Activated naive CD8-positive, alpha-beta T cell treated with anti-CD3 and anti-CD28 coated beads, Interleukin-2, amount 50 U/mL, for 24 hours (primary cell): ENCODE results near the gene NPHS1.
"Not testable (repeated sequence)": the region's sequence is repeated elsewhere in the genome, so short reads cannot be mapped to it uniquely, and the experiment has no call there.

Experiments
- ATAC-seq: fragments of 150-1000 bp; cut with Tn5 transposase; one replicate; pipeline ENCODE4 v1.10.0; 2021
- DNase-seq: peaks from one replicate; pipeline ENCODE4 v3.0.0; 2021
- H3K27ac Mint-ChIP-seq: one replicate; pipeline ENCODE4 v1.8.0; 2021; ENCODE audit warnings: mild to moderate bottlenecking, mixed read lengths
- H3K27me3 Mint-ChIP-seq: one replicate; pipeline ENCODE4 v1.8.0; 2021; ENCODE audit warnings: mixed read lengths
- H3K36me3 Mint-ChIP-seq: one replicate; pipeline ENCODE4 v1.8.0; 2021; ENCODE audit warnings: low read depth, mixed read lengths
- H3K4me1 Mint-ChIP-seq: one replicate; pipeline ENCODE4 v1.8.0; 2021; ENCODE audit warnings: mixed read lengths
- H3K4me3 Mint-ChIP-seq: one replicate; pipeline ENCODE4 v1.8.0; 2021; ENCODE audit warnings: mild to moderate bottlenecking, moderate library complexity, mixed read lengths
- H3K9me3 Mint-ChIP-seq: one replicate; pipeline ENCODE4 v1.8.0; 2021; ENCODE audit warnings: mixed read lengths

Gene NPHS1

DNA sequence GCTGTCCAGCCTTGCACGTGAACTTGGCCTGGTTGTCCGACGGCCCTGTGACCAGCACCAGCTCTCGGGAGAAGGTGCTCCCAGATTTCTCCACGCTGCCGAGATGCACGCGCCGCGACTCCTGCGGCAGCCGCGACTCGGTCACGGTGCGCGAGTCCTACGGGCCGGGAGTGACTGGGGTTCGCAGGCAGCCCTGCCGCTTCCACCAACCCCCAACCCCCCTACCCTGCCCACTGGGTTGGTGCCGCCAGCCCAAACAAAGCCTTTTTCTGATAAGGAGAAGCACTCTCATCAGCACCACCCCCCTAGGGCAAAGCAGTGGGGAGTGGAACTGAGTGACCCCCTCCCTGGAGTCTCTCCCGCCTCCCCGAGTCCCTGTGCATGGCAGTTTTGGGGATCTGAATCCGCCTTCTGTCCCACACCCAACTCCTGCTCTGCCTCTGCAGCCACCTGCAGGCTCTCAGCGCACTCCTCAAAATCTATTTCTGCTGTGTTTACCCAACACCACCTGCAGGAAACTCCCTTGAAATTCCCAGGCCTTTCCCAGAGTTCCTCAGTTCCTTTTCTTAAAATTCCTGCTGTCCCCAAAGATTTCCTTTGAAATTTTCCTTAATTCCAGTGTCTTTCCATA, 6.2 kb downstream of the NPHS1 start:
- DNase-seq = no peak
- Mint-ChIP-seq H3K4me3 (peak overlapping the region; percentile 2), H3K9me3 (no peaks in the 10 kb centered on the region), H3K36me3 (peaks cover 1% of the 10 kb centered on the region), H3K27me3 (peaks cover 69% of the 10 kb centered on the region), H3K27ac (no peak overlapping the region), H3K4me1 (peaks cover 20% of the 10 kb centered on the region)
- ATAC-seq = no peak

DNA sequence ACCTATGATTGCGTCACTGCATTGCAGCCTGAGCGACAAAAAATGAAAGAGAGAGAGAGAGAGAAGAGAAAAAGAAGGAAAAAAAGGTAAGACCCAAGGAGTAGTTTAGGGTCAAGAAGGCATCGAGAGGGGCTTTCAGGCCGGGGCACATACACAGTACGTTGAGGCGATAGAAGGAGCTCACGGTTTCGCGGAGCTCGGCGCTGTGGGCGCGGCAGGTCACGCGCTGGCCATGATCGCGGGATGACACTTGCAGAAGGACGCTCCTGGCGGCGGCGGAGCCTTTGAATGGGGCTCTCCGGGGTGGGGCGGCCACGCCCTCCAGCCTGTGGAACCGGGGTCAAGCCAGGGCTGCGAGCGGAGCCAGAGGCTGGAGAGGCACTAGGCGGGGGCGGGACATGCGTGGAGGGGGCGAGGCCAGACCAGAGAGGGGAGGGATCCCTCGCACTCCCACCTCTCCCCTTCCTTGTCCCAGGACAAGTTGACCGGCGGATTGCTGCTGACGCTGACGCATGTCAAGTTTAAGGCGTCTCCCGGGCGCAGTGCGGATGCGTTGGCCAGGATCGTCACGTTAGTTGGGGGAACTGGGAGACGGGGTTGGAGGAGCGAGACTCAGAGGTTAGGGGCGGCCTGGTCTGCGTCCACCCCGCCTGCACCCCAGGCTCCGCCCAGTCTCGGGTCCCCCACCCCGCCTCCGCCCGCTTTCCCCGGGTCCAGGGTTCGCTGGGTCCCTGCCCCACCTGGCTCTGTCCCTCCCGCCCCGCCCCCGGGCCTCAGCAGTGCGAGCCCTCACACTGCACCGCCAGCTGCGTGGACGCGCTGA, 6.9 kb downstream of the NPHS1 start:
- Mint-ChIP-seq H3K27ac (no peak overlapping the region), H3K4me3 (peak overlapping the region; percentile 70), H3K36me3 (peaks cover 1% of the 10 kb centered on the region), H3K4me1 (peaks cover 18% of the 10 kb centered on the region), H3K9me3 (no peaks in the 10 kb centered on the region), H3K27me3 (peaks cover 62% of the 10 kb centered on the region)
- ATAC-seq = peak; percentile 11
- DNase-seq = peak; percentile 20

DNA sequence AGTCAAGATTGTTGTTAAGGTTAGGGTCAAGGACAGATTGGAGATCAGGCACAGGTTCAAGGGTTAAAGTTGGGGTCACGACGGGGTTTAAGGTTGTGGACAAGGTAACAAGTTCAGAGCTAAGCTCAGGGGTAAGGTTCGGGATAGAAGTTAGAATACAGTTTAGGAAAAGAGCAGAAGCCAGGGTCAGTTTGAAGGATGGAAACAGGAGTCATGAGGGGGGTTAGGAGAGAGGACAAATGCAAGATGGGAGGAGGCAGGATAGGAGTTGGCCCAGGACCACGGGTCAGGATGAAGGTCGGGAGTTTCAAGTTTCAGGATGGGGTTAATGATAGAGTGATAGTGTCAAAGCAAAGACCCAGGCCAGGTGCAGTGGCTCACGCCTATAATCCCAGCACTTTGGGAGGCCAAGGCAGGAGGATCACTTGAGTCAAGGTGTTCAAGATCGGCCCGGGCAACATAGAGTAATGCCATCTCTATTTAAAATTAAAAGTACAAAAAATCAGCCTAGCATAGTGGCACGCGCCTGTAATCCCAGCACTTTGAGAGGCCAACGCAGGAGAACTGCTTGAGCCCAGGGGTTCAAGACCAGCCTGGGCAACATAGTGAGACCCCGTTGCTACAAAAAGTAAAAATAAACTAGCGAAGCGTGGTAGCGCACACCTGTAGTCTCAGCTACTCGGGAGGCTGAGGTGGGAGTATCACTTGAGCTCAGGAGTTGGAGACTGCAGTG, 7.7 kb downstream of the NPHS1 start:
- Mint-ChIP-seq H3K27me3 (peaks cover 63% of the 10 kb centered on the region), H3K4me3 (peak overlapping the region; percentile 70), H3K4me1 (peaks cover 18% of the 10 kb centered on the region), H3K36me3 (peaks cover 1% of the 10 kb centered on the region), H3K27ac (no peak overlapping the region), H3K9me3 (no peaks in the 10 kb centered on the region)
- no peak for DNase-seq
- ATAC-seq = no peak

DNA sequence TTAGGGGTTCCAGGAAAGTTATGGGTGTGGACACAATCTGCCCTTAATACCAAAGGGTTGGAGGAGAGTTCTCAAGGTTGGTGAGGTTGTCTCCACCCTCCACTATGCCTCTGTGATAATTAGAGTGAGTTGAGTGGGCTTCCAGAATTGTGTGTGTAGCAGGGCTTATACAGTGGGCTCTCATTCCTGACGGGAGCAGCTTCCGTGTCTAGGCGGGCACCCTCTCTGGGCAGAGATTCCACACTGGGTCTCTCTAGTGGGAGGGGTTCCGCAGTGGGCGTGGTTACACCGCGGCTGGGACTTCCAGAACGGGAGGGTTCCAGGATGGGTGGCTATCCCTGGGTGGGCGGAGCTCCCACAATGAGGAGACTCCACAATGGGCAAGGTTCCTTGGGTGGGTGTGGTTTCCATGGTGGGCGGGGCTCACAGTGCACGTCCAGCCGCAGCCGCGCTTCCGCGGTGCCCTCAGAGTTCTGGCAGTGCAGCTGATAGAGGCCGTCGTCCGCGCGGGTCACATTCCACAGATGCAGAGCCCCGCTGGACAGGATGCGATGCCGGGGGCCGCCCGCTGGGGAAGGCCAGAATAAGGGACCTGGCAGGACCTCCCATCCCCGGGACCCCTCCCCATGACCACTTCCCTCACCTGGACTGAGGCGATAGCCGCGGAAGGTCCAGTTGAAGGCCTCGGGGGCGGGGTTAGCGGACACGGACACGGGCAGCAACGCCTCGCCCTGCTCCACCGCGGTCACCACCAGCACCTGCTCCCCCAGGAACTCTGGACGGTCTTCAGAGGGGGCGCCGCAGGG, 8.4 kb downstream of the NPHS1 start:
- peaks cover 1% of the 10 kb centered on the region for H3K36me3 Mint-ChIP-seq
- ATAC-seq = no peak
- no peak overlapping the region for H3K4me3 Mint-ChIP-seq
- peaks cover 2% of the 10 kb centered on the region for H3K9me3 Mint-ChIP-seq
- peaks cover 18% of the 10 kb centered on the region for H3K4me1 Mint-ChIP-seq
- peak; percentile 21 for DNase-seq
- H3K27me3 Mint-ChIP-seq = peaks cover 60% of the 10 kb centered on the region
- no peak overlapping the region for H3K27ac Mint-ChIP-seq

DNA sequence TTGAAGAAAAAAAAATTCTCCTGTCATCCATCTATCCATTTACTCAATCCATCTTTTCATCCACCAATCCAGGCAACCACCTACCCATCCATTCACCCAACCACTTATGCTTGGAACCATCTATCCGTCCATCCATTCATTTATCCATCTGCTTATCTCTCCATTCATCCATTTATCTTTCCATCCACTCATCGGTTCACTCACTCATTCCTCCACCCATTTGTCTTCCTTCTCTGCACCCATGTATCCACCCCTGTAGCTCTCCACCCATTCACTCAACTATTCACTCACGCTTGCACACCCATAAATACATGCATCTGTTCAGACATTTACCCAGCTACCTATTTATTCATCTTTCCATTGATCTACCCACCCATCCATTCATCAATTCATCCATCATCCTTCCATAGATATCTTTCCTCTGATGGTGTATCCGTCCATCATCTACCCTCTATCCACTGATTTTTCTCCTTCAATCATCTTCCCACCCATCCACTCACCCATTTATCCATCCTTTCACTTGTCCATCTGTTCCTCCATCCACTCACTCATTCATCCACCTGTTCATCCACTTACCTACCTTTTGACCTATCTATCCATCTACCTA, 9.5 kb downstream of the NPHS1 start:
- ATAC-seq (no peak), DNase-seq (no peak)
- H3K27ac Mint-ChIP-seq = no peak overlapping the region
- no peak overlapping the region for H3K4me3 Mint-ChIP-seq
- H3K9me3 Mint-ChIP-seq = peaks cover 4% of the 10 kb centered on the region
- H3K27me3 Mint-ChIP-seq = peaks cover 57% of the 10 kb centered on the region
- H3K36me3 Mint-ChIP-seq = peaks cover 1% of the 10 kb centered on the region
- H3K4me1 Mint-ChIP-seq = peaks cover 18% of the 10 kb centered on the region

DNA sequence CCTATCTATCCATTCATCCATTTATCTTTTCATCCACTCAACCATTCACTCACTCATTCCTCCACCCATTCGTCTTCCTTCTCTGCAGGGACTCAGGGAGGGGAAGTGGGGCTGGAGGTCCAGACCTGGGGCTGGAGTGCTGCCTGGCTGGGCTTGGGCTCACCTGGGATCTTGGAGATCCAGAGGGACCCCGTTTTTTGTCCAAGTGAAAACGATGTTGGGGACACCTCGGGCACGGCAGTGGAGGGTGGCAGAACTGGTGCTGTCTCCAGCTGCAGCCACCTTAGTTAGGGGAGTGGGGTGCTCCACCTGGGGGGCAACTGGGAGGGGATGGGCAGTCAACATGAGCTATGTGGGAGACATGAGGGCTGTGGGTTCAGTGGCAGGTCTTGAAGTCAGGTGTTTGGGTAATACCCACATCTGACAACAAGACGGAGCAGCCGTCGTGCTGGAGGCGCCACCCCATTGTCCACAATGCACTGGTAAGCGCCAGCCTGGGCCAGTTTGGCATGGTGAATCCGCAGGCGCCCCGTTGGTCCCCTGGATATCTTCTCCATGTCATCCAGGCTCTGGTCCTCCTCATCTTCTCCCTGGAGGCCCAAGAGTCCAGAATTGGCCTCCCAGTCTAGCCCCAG, 10.2 kb downstream of the NPHS1 start:
- peaks cover 53% of the 10 kb centered on the region for H3K27me3 Mint-ChIP-seq
- no peak for ATAC-seq

DNA sequence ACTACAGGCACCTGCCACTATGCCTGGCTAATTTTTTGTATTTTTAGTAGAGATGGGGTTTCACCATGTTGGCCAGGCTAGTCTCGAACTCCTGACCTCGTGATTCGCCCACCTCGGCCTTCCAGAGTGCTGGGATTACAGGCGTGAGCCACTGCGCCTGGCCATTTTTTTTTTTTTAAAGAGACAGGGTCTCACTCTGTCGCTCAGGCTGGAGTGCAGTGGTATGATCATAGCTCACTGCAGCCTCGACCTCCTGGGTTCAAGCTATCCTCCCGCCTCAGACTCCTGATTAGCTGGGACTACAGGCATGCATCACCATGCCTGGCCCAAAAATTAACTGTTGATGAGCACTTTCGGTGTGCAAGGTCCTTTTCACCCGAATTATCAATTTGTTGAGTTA, 16.2 kb downstream of the NPHS1 start:
- peaks cover 25% of the 10 kb centered on the region for H3K27me3 Mint-ChIP-seq
- not testable (repeated sequence) for H3K27ac Mint-ChIP-seq, H3K36me3 Mint-ChIP-seq, DNase-seq, H3K4me1 Mint-ChIP-seq, H3K4me3 Mint-ChIP-seq, ATAC-seq, H3K9me3 Mint-ChIP-seq

More for the DNA sequence above, 10.2 kb downstream of the NPHS1 start:
- H3K36me3 Mint-ChIP-seq = peaks cover 1% of the 10 kb centered on the region
- peaks cover 18% of the 10 kb centered on the region for H3K4me1 Mint-ChIP-seq
- H3K9me3 Mint-ChIP-seq = peaks cover 4% of the 10 kb centered on the region
- DNase-seq = no peak
- H3K4me3 Mint-ChIP-seq = no peak overlapping the region
- no peak overlapping the region for H3K27ac Mint-ChIP-seq

DNA sequence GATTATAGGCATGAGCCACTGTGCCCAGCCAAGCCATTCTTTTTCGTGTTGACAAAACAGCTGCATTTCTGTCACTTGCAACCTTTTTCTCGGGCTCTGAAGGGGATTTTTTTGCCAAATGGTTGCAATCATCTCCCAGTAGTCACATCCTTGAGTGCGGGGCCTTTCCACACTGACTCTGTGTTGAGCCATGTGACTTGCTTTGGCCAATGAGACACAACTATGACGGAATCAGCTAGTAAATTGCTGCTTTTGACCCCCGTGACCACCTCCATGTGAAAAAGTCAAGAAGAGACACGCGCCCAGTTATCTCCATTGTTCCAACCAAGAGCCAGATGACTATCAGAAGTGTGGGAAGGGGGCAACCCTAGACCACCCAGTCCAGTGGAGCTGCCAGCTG, 18.3 kb downstream of the NPHS1 start:
- ATAC-seq (no peak), DNase-seq (no peak)
- Mint-ChIP-seq H3K4me3 (no peak overlapping the region), H3K27ac (no peak overlapping the region), H3K36me3 (no peaks in the 10 kb centered on the region), H3K4me1 (no peaks in the 10 kb centered on the region), H3K27me3 (peaks cover 27% of the 10 kb centered on the region), H3K9me3 (peaks cover 3% of the 10 kb centered on the region)

DNA sequence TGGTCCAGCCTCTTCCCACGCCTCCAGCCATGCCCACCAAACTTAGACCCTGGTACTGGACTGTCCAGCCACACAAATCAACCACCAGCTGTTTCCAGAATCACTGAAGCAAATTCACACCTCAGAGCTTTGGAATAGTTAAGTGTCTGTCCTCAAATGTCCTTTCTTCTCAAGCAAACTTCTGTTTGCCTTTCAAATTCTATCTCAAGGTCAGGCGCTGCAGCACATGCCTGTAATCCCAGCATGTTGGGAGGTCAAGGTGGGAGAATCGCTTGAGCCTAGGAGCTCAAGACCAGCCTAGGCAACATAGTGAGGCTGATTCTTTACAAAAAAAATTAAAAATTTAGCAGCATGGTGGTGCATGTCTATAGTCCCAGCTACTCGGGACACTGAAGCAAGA, 20.2 kb downstream of the NPHS1 start:
- Mint-ChIP-seq H3K4me1 (no peaks in the 10 kb centered on the region), H3K27me3 (peaks cover 30% of the 10 kb centered on the region), H3K36me3 (no peaks in the 10 kb centered on the region), H3K9me3 (no peaks in the 10 kb centered on the region), H3K4me3 (no peak overlapping the region), H3K27ac (no peak overlapping the region)
- ATAC-seq = no peak
- DNase-seq = no peak

DNA sequence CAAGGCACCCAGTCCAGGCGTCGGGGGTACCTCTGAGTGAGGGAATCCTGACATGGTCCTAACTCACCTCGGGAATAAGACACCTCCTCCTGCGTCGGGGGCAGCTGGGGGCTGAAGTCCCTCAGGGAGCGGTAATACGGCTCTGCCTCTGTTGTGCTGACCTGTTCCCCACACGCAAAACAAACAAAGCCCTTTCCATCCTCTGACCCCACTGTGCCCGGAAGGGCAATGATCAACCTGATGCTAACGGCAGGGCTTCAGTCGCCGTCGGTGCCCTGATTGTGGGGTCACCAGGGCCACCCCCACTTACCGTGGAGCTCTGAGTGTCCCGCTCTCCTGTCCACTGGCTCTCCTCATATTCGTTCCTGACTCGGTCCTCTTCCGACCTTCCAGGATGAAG, 21.3 kb downstream of the NPHS1 start:
- Mint-ChIP-seq H3K4me3 (no peak overlapping the region), H3K27me3 (peaks cover 28% of the 10 kb centered on the region), H3K36me3 (no peaks in the 10 kb centered on the region), H3K27ac (no peak overlapping the region), H3K9me3 (no peaks in the 10 kb centered on the region), H3K4me1 (no peaks in the 10 kb centered on the region)
- ATAC-seq = no peak
- no peak for DNase-seq

DNA sequence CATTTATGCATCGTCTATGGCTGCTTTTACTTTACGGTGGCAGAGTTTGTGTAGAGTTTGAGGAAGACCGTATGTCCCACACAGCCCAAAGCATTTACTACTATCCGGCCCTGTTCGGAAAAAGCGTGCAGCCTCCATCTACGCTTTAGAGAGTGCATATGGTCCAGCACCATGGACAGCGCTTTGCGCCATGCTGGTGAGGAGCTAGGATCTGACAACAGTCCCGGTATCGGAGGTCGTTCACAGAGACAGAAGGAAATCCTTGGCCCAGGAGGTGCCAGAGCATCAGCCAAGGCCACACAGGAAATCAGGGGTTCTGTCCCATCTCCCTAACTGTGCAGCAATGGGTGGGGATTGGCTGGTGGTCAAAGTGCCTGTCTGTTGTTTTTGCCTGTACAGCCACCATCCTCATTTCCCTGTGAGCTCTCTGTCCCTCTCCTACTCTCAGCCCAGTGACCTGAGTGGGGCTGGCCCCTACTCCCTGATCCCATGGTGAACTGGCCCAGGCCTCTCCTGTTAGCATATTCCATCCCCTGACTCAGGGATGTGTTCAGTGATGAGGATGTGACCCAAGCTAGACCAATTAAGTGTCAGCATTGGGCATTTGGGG, 23.5 kb downstream of the NPHS1 start:
- ATAC-seq = no peak
- H3K4me3 Mint-ChIP-seq = no peak overlapping the region

DNA sequence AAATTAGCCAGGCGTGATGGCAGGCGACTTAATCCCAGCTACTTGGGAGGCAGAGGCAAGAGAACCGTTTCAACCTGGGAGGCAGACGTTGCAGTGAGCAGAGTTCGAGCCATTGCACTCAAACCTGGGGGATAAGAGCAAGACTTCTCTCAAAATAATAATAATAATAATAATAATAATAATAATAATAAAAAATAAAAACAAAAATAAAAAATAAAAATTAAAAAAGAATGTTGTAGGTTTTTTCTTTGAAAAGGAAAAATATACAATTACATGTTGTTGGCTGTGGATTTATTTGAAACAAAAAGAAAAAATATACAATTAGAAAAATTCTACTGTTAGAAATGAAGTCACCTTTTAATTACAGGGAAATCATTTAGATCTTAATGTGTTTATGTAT, 28.2 kb downstream of the NPHS1 start:
- ATAC-seq = no peak
- Mint-ChIP-seq H3K4me1 (peaks cover 2% of the 10 kb centered on the region), H3K4me3 (no peak overlapping the region), H3K27ac (no peak overlapping the region), H3K9me3 (no peaks in the 10 kb centered on the region), H3K36me3 (no peaks in the 10 kb centered on the region), H3K27me3 (peaks cover 27% of the 10 kb centered on the region)
- DNase-seq = no peak

More for the DNA sequence above, 23.5 kb downstream of the NPHS1 start:
- Mint-ChIP-seq H3K27ac (no peak overlapping the region), H3K27me3 (peaks cover 33% of the 10 kb centered on the region), H3K9me3 (no peaks in the 10 kb centered on the region), H3K36me3 (no peaks in the 10 kb centered on the region), H3K4me1 (no peaks in the 10 kb centered on the region)
- DNase-seq = peak; percentile 56

DNA sequence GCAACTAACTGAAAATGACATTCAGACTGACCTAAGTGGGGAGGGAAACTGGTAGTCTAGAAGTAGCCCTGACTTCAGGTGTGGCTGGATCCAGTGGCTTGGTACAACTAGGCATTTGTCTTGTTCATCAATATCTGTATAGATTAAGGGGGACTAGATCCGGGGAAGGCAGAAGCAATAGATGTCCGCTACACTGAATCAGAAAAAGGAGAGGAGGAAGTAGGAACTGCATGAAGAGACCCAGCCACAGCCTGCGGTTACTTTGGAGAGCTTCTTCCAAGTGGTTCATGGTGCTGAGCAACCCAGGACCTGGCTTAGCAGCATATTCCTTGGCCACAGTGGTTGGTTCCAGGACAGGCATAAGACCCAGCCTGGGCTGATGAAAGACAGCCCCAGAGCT, 29.7 kb downstream of the NPHS1 start:
- Mint-ChIP-seq H3K9me3 (no peaks in the 10 kb centered on the region), H3K4me3 (no peak overlapping the region), H3K36me3 (no peaks in the 10 kb centered on the region), H3K27me3 (peaks cover 33% of the 10 kb centered on the region), H3K27ac (no peak overlapping the region), H3K4me1 (peaks cover 2% of the 10 kb centered on the region)
- DNase-seq (no peak), ATAC-seq (no peak)
